Measurements from ENCODE around the gene FBP1.

Gene FBP1

DNA sequence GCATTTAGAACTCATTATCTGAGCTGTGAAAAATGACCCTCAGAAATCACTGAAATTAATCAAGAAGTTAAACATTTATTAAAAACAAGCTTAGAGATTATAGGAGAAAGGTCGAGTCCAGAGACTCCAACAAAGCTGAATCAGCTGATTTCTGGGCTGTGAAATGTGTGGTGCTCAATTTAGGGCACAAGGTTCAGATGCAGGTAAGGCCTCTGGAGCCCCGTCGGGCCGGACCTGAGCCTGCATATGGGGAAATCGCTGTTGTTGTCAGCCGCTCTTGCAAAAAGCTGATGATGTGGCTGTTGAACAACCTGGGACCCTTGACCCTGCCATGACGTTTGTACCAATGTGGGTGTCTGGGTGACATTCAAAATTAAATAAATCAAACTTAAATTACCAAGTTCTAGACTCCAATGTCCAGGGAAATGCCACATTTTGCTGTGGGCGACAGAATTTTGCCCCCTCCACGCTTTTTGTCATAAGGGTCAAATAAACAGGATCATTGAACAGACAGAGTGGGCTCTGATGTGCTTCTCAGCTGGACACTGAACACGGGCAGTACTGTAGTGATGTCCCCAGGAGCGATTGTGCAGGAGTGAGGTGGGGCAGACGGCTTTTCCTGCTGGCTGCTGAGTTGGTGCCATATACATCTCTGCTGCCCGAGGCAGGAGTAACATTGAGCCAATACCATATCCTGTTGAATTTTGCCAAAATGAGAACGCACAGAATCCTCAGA is 27.2 kb upstream of the FBP1 start:
- Mint-ChIP-seq H3K4me3 (no peak overlapping the region), H3K9me3 (no peaks in the 10 kb centered on the region), H3K36me3 (ENCODE audit: low read depth) (no peaks in the 10 kb centered on the region), H3K27me3 (peaks cover 6% of the 10 kb centered on the region), H3K4me1 (peaks cover 10% of the 10 kb centered on the region), H3K27ac (no peak overlapping the region)
- ATAC-seq = no peak
- no peak for DNase-seq

DNA sequence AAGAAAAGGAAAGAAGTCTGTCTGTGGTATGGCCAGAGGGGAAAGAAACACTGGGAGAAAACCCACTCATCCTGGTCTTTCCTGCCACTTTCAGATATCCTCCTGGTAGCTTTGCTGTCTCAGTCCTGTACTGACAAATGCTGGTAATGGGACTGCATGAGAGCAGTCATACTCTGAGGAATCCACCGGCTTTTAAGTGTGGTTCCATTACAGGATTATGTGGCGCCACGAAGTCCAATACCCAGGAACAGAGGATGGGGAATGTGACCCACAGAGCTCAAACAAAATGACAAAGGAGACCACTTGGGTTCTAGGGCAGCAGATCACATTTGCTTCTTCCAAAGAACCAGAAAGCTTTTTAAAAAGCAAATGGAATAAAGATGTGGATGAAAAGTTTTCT is 26.3 kb upstream of the FBP1 start:
- Mint-ChIP-seq H3K27ac (no peak overlapping the region), H3K4me3 (no peak overlapping the region)
- ATAC-seq = no peak

DNA sequence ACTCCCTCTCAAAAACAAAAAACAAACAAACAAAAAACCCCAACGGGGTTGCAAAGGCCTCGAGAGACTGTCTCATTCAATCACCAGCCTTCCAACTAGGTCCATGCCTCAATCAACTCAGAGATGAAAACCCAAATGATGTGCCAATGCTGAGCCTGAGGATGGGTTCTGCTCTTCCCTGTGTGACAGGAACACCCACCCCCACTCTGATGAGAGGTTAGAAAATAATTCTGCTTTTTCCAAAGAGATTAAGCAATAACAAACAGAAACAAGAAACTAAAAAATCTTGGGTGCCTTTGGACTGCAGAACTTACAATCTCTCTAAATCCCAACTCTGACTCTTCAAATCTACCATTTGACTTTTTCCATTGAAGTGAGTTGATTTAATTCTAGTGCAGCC is 25.5 kb upstream of the FBP1 start:
- Mint-ChIP-seq H3K4me1 (peaks cover 7% of the 10 kb centered on the region), H3K36me3 (ENCODE audit: low read depth) (no peaks in the 10 kb centered on the region), H3K27ac (no peak overlapping the region), H3K4me3 (no peak overlapping the region), H3K27me3 (peaks cover 3% of the 10 kb centered on the region), H3K9me3 (no peaks in the 10 kb centered on the region)
- ATAC-seq (no peak), DNase-seq (no peak)

More for the DNA sequence above, 26.3 kb upstream of the FBP1 start:
- Mint-ChIP-seq H3K27me3 (peaks cover 4% of the 10 kb centered on the region), H3K9me3 (no peaks in the 10 kb centered on the region), H3K36me3 (ENCODE audit: low read depth) (no peaks in the 10 kb centered on the region), H3K4me1 (peaks cover 10% of the 10 kb centered on the region)
- no peak for DNase-seq

DNA sequence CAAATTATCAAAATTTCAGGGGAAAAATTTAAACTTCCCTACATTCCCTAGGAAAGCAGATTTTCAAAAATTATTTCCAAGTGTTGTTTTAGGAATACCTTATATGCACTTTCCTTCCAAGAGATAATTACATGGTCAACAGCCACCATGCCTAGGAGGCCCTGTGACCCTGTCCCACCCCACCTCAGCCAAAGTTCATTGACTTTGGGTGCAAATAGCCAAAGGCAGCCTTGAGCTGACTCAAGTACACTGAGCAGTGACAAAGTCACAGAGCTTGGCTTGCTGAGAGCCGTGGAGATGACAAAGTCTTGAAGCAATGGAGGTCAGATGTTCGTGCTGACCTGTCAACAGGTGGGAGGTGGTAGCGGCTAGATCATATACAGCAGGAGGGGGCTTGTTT is 24.3 kb upstream of the FBP1 start:
- Mint-ChIP-seq H3K36me3 (ENCODE audit: low read depth) (no peaks in the 10 kb centered on the region), H3K9me3 (no peaks in the 10 kb centered on the region), H3K4me3 (no peak overlapping the region), H3K27me3 (peaks cover 3% of the 10 kb centered on the region), H3K27ac (no peak overlapping the region), H3K4me1 (peaks cover 1% of the 10 kb centered on the region)
- ATAC-seq (no peak), DNase-seq (no peak)

DNA sequence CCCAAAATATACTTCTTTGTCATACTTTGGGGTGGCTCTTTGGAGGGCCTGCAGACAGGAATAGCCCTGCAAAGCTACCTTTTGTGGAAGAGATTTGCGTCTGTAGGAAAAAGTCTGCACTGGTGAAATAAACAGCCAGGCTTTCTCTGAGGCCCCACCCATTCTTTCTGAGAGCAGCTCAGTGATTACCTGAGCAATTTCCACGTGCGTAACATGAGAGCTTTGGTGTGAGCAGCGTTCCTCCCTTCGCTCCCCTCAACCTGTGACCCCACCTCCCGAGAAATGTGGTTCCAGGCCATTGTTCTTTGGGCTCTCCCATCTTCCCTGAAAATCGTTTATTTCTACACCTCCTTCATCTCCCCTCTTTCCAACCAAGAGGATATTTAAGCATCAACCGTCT is 23.8 kb upstream of the FBP1 start:
- Mint-ChIP-seq H3K4me1 (no peaks in the 10 kb centered on the region), H3K36me3 (ENCODE audit: low read depth) (no peaks in the 10 kb centered on the region), H3K27me3 (peaks cover 3% of the 10 kb centered on the region), H3K27ac (no peak overlapping the region), H3K4me3 (no peak overlapping the region), H3K9me3 (no peaks in the 10 kb centered on the region)
- ATAC-seq = no peak
- DNase-seq = no peak

DNA sequence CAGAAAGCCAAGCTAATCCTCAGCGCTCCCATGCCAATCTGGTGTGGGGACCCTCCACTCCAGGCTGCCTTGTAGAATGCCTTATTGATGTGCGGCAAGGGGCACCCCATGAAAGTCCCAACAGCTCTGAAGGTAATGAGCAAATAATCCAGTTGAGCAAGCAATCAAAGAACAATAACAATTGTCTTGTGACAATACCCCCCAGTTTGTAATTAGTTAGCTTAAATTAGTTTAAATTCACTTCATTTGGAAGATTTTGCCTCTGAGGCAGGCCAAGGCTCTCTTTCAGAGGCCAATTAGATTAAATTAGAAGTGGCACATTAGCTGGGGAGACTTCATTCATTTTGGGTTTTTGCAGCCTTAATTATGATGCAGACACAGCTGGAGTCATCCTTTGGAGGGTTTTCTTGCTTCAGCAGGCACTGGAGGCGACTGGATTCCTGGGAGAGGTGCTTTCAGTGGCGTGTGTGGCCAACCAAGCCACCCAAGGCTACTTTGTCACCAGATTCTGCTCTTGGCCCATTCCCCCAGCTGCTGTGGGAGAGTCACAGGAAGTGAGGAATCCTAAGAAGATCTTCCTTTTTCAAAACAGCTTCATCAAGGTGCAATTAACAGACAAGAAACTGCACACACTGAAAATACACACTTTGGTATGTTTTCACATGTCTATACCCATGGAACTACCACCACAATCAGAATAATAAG is 17.9 kb upstream of the FBP1 start:
- Mint-ChIP-seq H3K4me3 (no peak overlapping the region), H3K36me3 (ENCODE audit: low read depth) (no peaks in the 10 kb centered on the region), H3K4me1 (peaks cover 20% of the 10 kb centered on the region), H3K9me3 (no peaks in the 10 kb centered on the region), H3K27me3 (no peaks in the 10 kb centered on the region), H3K27ac (no peak overlapping the region)
- ATAC-seq = no peak
- no peak for DNase-seq

DNA sequence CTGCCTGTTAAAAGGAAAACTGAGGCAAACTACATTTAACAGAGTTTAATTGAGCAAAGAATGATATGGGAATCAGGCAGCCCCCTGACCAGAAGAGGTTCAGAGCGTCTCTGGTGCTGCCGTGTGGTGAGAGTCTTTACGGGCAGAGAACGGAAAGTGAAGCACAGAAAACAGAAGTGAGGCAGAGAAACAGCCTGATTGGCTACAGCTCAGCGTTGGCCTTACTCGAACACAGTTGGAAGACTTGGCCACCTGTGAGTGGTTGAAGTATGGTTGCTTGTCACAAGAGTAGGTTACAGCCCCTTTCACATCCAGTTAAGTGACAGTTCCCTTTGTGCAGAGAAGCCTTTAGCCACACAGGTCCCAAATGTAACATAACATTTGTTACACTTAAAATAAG is 16.9 kb upstream of the FBP1 start:
- ATAC-seq = peak; percentile 97
- H3K4me3 Mint-ChIP-seq = peak overlapping the region; percentile 79
- no peaks in the 10 kb centered on the region for H3K36me3 Mint-ChIP-seq (ENCODE audit: low read depth)
- DNase-seq = peak; percentile 44
- H3K27ac Mint-ChIP-seq = peak overlapping the region; percentile 80
- H3K9me3 Mint-ChIP-seq = no peaks in the 10 kb centered on the region
- H3K4me1 Mint-ChIP-seq = peaks cover 20% of the 10 kb centered on the region
- H3K27me3 Mint-ChIP-seq = no peaks in the 10 kb centered on the region

DNA sequence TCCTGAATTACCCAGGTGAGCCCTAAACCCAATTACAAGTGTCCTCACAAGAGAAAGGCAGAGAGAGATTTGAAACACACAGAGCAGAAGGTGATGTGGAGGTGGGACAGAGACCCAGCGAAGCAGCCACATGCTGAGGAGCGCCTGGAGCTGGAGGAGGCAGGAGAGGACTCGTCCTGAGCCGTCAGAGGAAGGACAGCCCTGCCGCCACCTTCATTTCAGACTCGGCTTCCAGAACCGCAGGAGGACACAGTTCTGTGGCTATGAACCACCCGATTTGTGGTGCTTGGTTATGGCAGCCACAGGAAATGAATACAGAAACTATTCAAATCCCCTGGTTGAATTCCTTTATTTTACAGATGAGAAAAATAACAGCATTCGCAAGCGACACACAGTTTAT is 16.4 kb upstream of the FBP1 start:
- H3K4me3 Mint-ChIP-seq = peak overlapping the region; percentile 79
- no peaks in the 10 kb centered on the region for H3K27me3 Mint-ChIP-seq
- peak; percentile 14 for DNase-seq
- H3K4me1 Mint-ChIP-seq = peaks cover 20% of the 10 kb centered on the region
- peak overlapping the region; percentile 80 for H3K27ac Mint-ChIP-seq
- no peaks in the 10 kb centered on the region for H3K36me3 Mint-ChIP-seq (ENCODE audit: low read depth)
- no peaks in the 10 kb centered on the region for H3K9me3 Mint-ChIP-seq
- no peak for ATAC-seq

DNA sequence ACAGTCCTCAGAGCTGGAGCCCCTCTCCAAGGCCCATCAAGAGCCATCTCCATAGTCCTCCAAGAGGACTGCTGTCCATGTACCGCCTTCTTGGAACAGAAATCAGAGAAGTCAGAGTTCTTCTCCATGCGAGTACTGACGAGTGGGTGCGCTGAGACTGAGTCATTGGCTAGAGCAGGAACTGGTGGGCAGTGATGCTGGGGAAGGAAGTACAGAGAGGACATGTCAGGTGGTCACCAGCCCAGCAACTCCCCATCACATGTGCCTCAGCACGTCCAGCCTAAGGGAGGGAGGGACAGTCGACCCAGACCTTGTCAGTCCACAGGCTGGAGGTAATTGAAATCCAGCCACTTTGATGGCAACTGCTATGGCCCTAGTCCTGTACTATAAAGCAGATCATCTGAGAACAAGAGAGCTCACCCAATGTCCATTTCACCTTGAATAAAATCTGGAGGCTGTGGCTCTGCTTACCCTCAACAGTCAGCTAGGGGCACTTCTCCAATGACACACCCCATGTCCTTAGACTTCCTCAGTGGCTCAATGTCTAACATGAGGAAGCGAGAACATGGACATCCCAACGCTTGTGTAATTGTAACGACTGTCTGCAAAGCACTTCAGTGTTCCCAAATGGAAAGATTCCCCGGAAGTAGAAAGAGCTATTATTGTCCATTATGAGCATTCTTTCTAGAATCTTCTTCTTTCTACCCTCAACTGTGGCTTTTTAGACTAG is 15.0 kb upstream of the FBP1 start:
- no peak overlapping the region for H3K4me3 Mint-ChIP-seq
- DNase-seq (no peak), ATAC-seq (no peak)
- H3K27ac Mint-ChIP-seq = no peak overlapping the region
- H3K36me3 Mint-ChIP-seq (ENCODE audit: low read depth) = no peaks in the 10 kb centered on the region
- no peaks in the 10 kb centered on the region for H3K27me3 Mint-ChIP-seq
- no peaks in the 10 kb centered on the region for H3K9me3 Mint-ChIP-seq
- H3K4me1 Mint-ChIP-seq = peaks cover 20% of the 10 kb centered on the region

DNA sequence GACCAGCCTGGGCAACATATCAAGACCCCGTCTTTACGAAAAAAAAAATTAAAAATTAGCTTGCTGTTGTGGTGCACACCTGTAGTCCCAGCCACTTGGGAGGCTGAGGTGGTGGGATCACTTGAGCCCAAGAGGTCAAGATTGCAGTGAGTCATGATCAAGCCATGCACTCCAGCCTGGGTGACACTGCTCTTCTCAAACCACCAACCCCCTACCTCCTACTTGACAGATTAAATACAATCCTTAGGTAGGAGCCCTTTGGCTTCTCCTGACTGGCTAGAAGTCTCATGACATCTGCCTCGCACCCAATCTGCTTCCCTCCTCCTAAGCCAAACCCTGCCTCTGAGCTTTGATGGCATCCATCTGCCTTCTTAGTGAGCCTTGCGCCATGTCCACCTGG is 11.6 kb upstream of the FBP1 start:
- Mint-ChIP-seq H3K27me3 (no peaks in the 10 kb centered on the region), H3K36me3 (ENCODE audit: low read depth) (no peaks in the 10 kb centered on the region), H3K4me3 (no peak overlapping the region), H3K27ac (no peak overlapping the region), H3K4me1 (peaks cover 12% of the 10 kb centered on the region), H3K9me3 (no peaks in the 10 kb centered on the region)
- no peak for ATAC-seq
- no peak for DNase-seq

DNA sequence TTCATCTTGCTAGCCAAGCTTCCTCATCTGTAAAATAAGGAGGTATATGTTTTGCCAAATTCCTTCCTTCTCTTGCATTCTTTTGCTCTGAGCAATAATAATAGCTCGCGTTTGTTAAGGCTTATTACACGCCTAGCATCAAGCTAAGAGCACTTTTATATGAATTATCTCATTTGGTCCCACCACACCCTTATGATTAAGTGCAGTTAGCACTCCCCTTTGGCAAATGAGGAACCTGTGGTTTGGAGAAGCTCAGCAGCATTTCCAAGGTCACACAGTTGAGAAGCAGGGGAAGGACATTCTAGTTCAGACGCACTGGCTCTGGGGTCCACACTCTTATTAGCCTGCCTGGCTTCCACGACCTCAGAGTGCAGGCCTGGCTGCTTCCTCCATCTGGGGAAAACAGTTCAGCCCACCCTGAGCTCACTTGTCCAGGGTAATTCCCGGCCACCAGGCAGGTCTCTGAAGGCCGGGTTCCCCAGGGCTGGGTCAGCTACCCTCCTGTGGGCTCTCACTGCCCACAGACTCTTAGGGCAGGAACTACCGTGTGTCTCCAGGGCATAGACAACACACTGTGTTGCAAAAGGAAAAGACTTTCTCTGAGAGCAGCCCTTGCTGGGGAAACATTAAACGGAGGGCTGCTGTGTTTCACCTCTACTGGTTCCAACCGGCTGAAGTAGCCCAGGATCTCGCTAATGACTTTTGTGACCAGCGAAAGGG is 9.9 kb upstream of the FBP1 start:
- H3K27me3 Mint-ChIP-seq = peaks cover 3% of the 10 kb centered on the region
- H3K27ac Mint-ChIP-seq = no peak overlapping the region
- no peak for ATAC-seq
- H3K9me3 Mint-ChIP-seq = no peaks in the 10 kb centered on the region
- no peak for DNase-seq
- peaks cover 2% of the 10 kb centered on the region for H3K4me1 Mint-ChIP-seq
- no peak overlapping the region for H3K4me3 Mint-ChIP-seq
- H3K36me3 Mint-ChIP-seq (ENCODE audit: low read depth) = no peaks in the 10 kb centered on the region

DNA sequence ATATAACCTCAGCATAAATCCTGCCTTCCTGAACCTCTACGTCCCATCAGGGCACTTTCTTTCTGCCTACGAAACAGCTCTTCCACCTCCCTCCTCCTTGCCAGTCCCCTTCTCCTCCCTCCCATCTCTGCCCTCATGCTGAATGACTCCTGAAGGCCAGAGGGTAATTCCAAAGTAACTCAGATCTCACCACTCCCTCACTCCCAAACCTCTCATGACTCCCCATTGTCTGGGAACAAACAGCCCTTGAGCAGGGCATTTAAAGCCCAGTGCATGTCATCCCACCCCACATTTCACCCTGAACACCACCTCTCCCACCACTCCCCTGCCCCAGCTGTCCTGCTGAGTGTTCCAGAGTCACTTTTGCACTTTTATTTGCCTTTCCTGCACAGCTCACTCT is 8.9 kb upstream of the FBP1 start:
- ATAC-seq = no peak
- no peaks in the 10 kb centered on the region for H3K36me3 Mint-ChIP-seq (ENCODE audit: low read depth)
- H3K27me3 Mint-ChIP-seq = peaks cover 3% of the 10 kb centered on the region
- no peak overlapping the region for H3K4me3 Mint-ChIP-seq
- no peaks in the 10 kb centered on the region for H3K4me1 Mint-ChIP-seq
- no peaks in the 10 kb centered on the region for H3K9me3 Mint-ChIP-seq
- no peak for DNase-seq
- H3K27ac Mint-ChIP-seq = no peak overlapping the region

DNA sequence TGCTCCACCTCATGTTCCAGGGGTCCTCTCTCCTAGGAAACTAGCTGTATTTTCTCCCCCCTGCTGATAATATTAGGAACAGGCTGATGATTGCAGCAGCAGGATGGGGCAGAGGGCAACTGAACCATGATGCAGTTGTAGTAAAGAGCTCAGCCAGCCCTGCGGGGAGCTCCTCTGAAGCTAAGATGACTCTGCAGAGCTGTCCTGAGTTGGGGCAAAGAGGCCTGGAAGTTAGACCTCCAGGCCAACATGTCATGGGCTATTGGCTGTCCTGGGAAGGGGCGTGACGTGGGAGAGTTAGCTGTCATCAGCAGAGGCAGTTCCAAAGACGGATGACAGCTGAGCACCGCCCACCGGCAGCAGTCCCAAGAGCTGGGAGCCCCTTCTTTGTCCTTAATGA is 6.6 kb upstream of the FBP1 start:
- Mint-ChIP-seq H3K9me3 (no peaks in the 10 kb centered on the region), H3K4me3 (no peak overlapping the region), H3K36me3 (ENCODE audit: low read depth) (no peaks in the 10 kb centered on the region), H3K27ac (no peak overlapping the region), H3K27me3 (peaks cover 3% of the 10 kb centered on the region), H3K4me1 (no peaks in the 10 kb centered on the region)
- no peak for ATAC-seq
- DNase-seq = no peak

DNA sequence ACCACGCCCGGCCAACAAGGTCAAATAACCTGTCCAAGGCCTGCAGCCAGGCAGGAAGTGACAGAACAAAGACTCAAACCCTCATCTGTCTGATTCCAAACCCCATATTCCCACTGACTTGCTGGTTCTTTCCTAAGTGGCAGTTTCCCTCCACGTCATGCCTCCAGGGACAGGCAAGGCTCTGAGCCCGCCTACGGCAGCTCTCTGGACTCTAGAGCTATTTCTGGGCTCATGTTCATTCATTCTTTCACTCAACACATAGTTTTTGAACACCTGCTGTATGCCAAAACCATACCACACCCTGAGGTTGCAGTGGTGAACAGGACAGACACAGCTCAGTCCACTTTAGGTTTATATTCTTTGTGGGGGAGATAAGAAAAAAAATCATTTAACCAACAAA is 5.2 kb upstream of the FBP1 start:
- ATAC-seq = no peak
- no peak overlapping the region for H3K27ac Mint-ChIP-seq
- H3K4me3 Mint-ChIP-seq = no peak overlapping the region
- H3K27me3 Mint-ChIP-seq = peaks cover 6% of the 10 kb centered on the region
- H3K4me1 Mint-ChIP-seq = peaks cover 6% of the 10 kb centered on the region
- no peaks in the 10 kb centered on the region for H3K36me3 Mint-ChIP-seq (ENCODE audit: low read depth)
- no peaks in the 10 kb centered on the region for H3K9me3 Mint-ChIP-seq
- DNase-seq = no peak
